K562 (cell line): ENCODE data around the gene DNER.

Source experiments
- BHLHE40 ChIP-seq: IDR thresholded peaks from 2 replicates; pipeline ENCODE4 v1.6.1; 2011; ENCODE audit warnings: low read length, improper control_type of control experiment
- CTCF ChIP-seq, 3 experiments: IDR thresholded peaks in 2 of 3; conservative IDR thresholded peaks in 1 of 3; 2 replicates each; pipeline ENCODE4 v1.5.1; 2011 to 2012; ENCODE audit warnings: low read length in 3 of 3, mild to moderate bottlenecking in 3 of 3, control low read depth in 2 of 3, improper control_type of control experiment in 1 of 3, inconsistent platforms in 1 of 3, low read depth in 1 of 3, mixed read lengths in 1 of 3, moderate library complexity in 1 of 3; ENCODE audit not compliant: insufficient read depth in 2 of 3
- POLR2A ChIP-seq: fragments of 450-650 bp; conservative IDR thresholded peaks from 2 replicates; pipeline ENCODE4 v1.6.1; 2016
- TF ChIP-seq, protein P1 (sequence below): fragments of 450-650 bp; formaldehyde crosslinking; IDR thresholded peaks from 2 replicates; pipeline ENCODE4 v1.4.0; 2020; ENCODE audit warnings: mild to moderate bottlenecking, mixed read lengths

DNA sequence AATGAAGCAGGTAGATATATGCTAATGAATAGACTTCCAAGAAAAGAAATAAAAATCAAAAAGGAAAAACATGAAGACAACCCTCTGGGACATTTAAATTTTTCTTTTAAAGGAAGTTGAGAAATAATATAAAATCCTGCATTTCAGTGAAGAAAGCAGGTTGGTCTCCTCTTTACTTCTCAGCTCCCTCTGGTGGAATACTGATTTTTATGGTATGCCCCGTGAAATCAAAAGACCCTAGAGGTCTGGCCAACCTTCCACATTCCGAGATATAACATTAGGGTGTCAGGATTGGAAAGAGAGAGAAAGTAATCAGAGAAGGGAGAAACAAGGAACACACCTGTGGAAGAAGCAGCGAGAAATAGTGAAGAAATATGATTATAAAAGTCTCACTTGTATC is 72.7 kb downstream of the DNER start:
- TF ChIP-seq, protein P1, sequence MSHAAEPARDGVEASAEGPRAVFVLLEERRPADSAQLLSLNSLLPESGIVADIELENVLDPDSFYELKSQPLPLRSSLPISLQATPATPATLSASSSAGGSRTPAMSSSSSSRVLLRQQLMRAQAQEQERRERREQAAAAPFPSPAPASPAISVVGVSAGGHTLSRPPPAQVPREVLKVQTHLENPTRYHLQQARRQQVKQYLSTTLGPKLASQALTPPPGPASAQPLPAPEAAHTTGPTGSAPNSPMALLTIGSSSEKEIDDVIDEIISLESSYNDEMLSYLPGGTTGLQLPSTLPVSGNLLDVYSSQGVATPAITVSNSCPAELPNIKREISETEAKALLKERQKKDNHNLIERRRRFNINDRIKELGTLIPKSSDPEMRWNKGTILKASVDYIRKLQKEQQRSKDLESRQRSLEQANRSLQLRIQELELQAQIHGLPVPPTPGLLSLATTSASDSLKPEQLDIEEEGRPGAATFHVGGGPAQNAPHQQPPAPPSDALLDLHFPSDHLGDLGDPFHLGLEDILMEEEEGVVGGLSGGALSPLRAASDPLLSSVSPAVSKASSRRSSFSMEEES (CRISPR knock-in tag), result no peak
- TF ChIP-seq POLR2A (no peak), BHLHE40 (no peak), CTCF (IDR thresholded peaks at IDR 0.05 in 2 of 3, conservative IDR thresholded peaks at IDR 0.05 in 1 of 3; ENCODE audit: insufficient read depth in 2 of 3, low read depth in 1 of 3, low read length in 3 of 3) (no peak)
